GM23338 (cell line): ENCODE data around the gene ORM1. TPM values are rescaled to one million over a fixed set of nuclear protein-coding genes. Genes with fewer than 3 reads are reported as not detected.

ENCODE experiments used
- ATAC-seq: fragments of 200-7000 bp; cut with Tn5 transposase; 3 replicates; pipeline ENCODE4 v1.9.1; 2020
- DNase-seq: peaks from one replicate; pipeline ENCODE4 v3.0.0-alpha.2; 2015; ENCODE audit warnings: low spot score
- H2AFZ ChIP-seq: fragments of 200-600 bp; sonication (generic); 2 replicates; pipeline ENCODE4 v1.8.0; 2016; ENCODE audit warnings: antibody characterized with exemption, mild to moderate bottlenecking, moderate library complexity
- H3F3A ChIP-seq: fragments of 200-600 bp; sonication (generic); replicated peaks from 2 replicates; pipeline ENCODE4 v1.8.0; 2017; ENCODE audit warnings: antibody characterized with exemption, mixed run types, low read depth
- H3K27ac ChIP-seq: fragments of 200-600 bp; sonication (generic); 2 replicates; pipeline ENCODE4 v1.6.1; 2016; ENCODE audit warnings: low read depth
- H3K27me3 ChIP-seq: fragments of 200-600 bp; sonication (generic); 2 replicates; pipeline ENCODE4 v1.8.0; 2016; ENCODE audit warnings: mild to moderate bottlenecking, mixed run types, moderate library complexity; ENCODE audit not compliant: insufficient read depth
- H3K36me3 ChIP-seq: fragments of 200-600 bp; sonication (generic); 2 replicates; pipeline ENCODE4 v1.8.0; 2016; ENCODE audit warnings: mild to moderate bottlenecking; ENCODE audit not compliant: insufficient read depth
- H3K4me1 ChIP-seq: fragments of 200-600 bp; sonication (generic); 2 replicates; pipeline ENCODE4 v1.8.0; 2016; ENCODE audit warnings: mild to moderate bottlenecking, moderate library complexity; ENCODE audit not compliant: insufficient read depth
- H3K4me2 ChIP-seq: fragments of 200-600 bp; sonication (generic); 2 replicates; pipeline ENCODE4 v1.7.1; 2017; ENCODE audit warnings: mixed run types
- H3K4me3 ChIP-seq: fragments of 200-600 bp; sonication (generic); 2 replicates; pipeline ENCODE4 v1.6.1; 2016; ENCODE audit warnings: mixed run types
- H3K79me2 ChIP-seq: fragments of 200-600 bp; sonication (generic); replicated peaks from 2 replicates; pipeline ENCODE4 v1.8.0; 2017; ENCODE audit warnings: mild to moderate bottlenecking; ENCODE audit not compliant: insufficient read depth
- H3K9me2 ChIP-seq: fragments of 200-600 bp; sonication (generic); 2 replicates; pipeline ENCODE4 v1.8.0; 2017; ENCODE audit not compliant: insufficient read depth
- H4K20me1 ChIP-seq: fragments of 200-600 bp; sonication (generic); replicated peaks from 2 replicates; pipeline ENCODE4 v1.8.0; 2017; ENCODE audit warnings: mild to moderate bottlenecking; ENCODE audit not compliant: insufficient read depth
- H3K27ac Mint-ChIP-seq: 2 replicates; pipeline ENCODE4 v1.8.0; 2020; ENCODE audit warnings: inconsistent platforms, mild to moderate bottlenecking, moderate library complexity, mixed read lengths
- H3K27me3 Mint-ChIP-seq: 3 replicates; pipeline ENCODE4 v1.8.0; 2022; ENCODE audit warnings: low read depth, mild to moderate bottlenecking, moderate library complexity, mixed read lengths, inconsistent platforms; ENCODE audit not compliant: insufficient read depth, poor library complexity
- H3K36me3 Mint-ChIP-seq: 3 replicates; pipeline ENCODE4 v1.8.0; 2021; ENCODE audit warnings: low read depth, mild to moderate bottlenecking, inconsistent platforms, moderate library complexity, mixed read lengths
- H3K4me1 Mint-ChIP-seq: 3 replicates; pipeline ENCODE4 v1.8.0; 2020; ENCODE audit warnings: mild to moderate bottlenecking, inconsistent platforms, mixed read lengths
- H3K4me3 Mint-ChIP-seq: 3 replicates; pipeline ENCODE4 v1.8.0; 2021; ENCODE audit warnings: moderate library complexity, mild to moderate bottlenecking, inconsistent platforms, mixed read lengths
- H3K9me3 Mint-ChIP-seq: 3 replicates; pipeline ENCODE4 v1.8.0; 2020; ENCODE audit warnings: moderate library complexity, mild to moderate bottlenecking, inconsistent platforms, mixed read lengths
- CREB1 ChIP-seq: fragments of 250-450 bp; sonication (Bioruptor Pico); IDR thresholded peaks from 2 replicates; pipeline ENCODE4 v1.5.0; 2020; ENCODE audit warnings: low read depth, mild to moderate bottlenecking, moderate library complexity
- CTCF ChIP-seq, 2 experiments: fragments of 200-600 bp in 1 of 2; sonication (generic) in 1 of 2; conservative IDR thresholded peaks; 2 replicates each; pipeline versions ENCODE4 v1.5.1 to v1.6.1; 2016 to 2017; ENCODE audit warnings: antibody characterized with exemption in 2 of 2, low read depth in 2 of 2, mild to moderate bottlenecking in 2 of 2, moderate library complexity in 1 of 2
- ETS1 ChIP-seq: IDR thresholded peaks from 2 replicates; pipeline ENCODE4 v1.6.1; 2016; ENCODE audit warnings: antibody characterized with exemption
- EZH2 ChIP-seq: fragments of 200-600 bp; sonication (generic); IDR thresholded peaks from one replicate; pipeline ENCODE4 v1.8.0; 2017; ENCODE audit warnings: antibody characterized with exemption, mild to moderate bottlenecking, low read depth; ENCODE audit not compliant: unreplicated experiment
- EZH2phosphoT487 ChIP-seq: fragments of 200-600 bp; sonication (generic); IDR thresholded peaks from one replicate; pipeline ENCODE4 v1.8.1; 2018; ENCODE audit warnings: antibody characterized with exemption; ENCODE audit not compliant: unreplicated experiment
- JUNB ChIP-seq: IDR thresholded peaks from one replicate; pipeline ENCODE4 v1.6.1; 2016; ENCODE audit warnings: antibody characterized with exemption; ENCODE audit not compliant: unreplicated experiment
- NANOG ChIP-seq: IDR thresholded peaks from 2 replicates; pipeline ENCODE4 v1.6.1; 2016; ENCODE audit warnings: antibody characterized with exemption, borderline replicate concordance
- POLR2AphosphoS5 ChIP-seq: IDR thresholded peaks from 2 replicates; pipeline ENCODE4 v1.6.1; 2016; ENCODE audit warnings: antibody characterized with exemption, low read depth
- STAT1 ChIP-seq: IDR thresholded peaks from one replicate; pipeline ENCODE4 v1.6.1; 2016; ENCODE audit warnings: antibody characterized with exemption; ENCODE audit not compliant: unreplicated experiment
- ZNF114 ChIP-seq: fragments of 250-450 bp; sonication (Bioruptor Pico); IDR thresholded peaks from 2 replicates; pipeline ENCODE4 v1.5.0; 2020; ENCODE audit warnings: mild to moderate bottlenecking, moderate library complexity
- ZNF331 ChIP-seq: fragments of 250-450 bp; sonication (Bioruptor Pico); IDR thresholded peaks from 2 replicates; pipeline ENCODE4 v1.5.0; 2020; ENCODE audit warnings: low read depth, mild to moderate bottlenecking, moderate library complexity
- ZNF462 ChIP-seq: fragments of 250-450 bp; sonication (Bioruptor Pico); IDR thresholded peaks from 2 replicates; pipeline ENCODE4 v1.5.0; 2020; ENCODE audit warnings: mild to moderate bottlenecking, moderate library complexity
- polyA plus RNA-seq: library from polyadenylated mRNA; unstranded; fragments of >200 nt; fragmentation: Nextera tagmentation; extraction: Ambion mirVana; gene quantifications from 2 replicates; pipeline ENCODE4 v1.2.1, GENCODE V29; 2016
- total RNA-seq: library from RNA; depleted of rRNA; stranded (reverse); fragments of >200 nt; shearing (Covaris generic); gene quantifications from 2 replicates; pipeline ENCODE4 v1.2.3, GENCODE V29; 2014
- TF ChIP-seq, protein P1 (sequence below): IDR thresholded peaks from one replicate; pipeline ENCODE4 v1.6.1; 2018; ENCODE audit warnings: antibody characterized with exemption; ENCODE audit not compliant: unreplicated experiment

Gene ORM1
- total and polyA plus RNA-seq, 2 experiments from 2014 or later = not detected

- Histone ChIP-seq H3K9me2 (no peaks in the 10 kb centered on the region), H3F3A (no peaks in the 10 kb centered on the region), H3K4me2 (no peak overlapping the region), H3K79me2 (no peaks in the 10 kb centered on the region), H3K4me1 (no peaks in the 10 kb centered on the region), H3K4me3 (no peak overlapping the region), H2AFZ (no peak overlapping the region), H3K27ac (no peak overlapping the region), H4K20me1 (no peaks in the 10 kb centered on the region), H3K36me3 (no peaks in the 10 kb centered on the region), H3K27me3 (no peaks in the 10 kb centered on the region)
- Mint-ChIP-seq H3K4me3 (no peak overlapping the region), H3K27me3 (peaks cover 10% of the 10 kb centered on the region), H3K27ac (no peak overlapping the region), H3K4me1 (peaks cover 6% of the 10 kb centered on the region; the same call in 2 of the 3 replicates), H3K36me3 (no peaks in the 10 kb centered on the region; the same call in 2 of the 3 replicates), H3K9me3 (no peaks in the 10 kb centered on the region)
- ATAC-seq = no peak
- DNase-seq = no peak
- TF ChIP-seq ZNF331 (CRISPR knock-in tag) (no peak), ZNF114 (CRISPR knock-in tag) (no peak), CTCF (conservative IDR thresholded peaks at IDR 0.05; ENCODE audit: low read depth in 2 of 2) (no peak), NANOG (no peak), ETS1 (no peak), JUNB (no peak), ZNF462 (CRISPR knock-in tag) (no peak), EZH2 (no peak), STAT1 (no peak), CREB1 (no peak), EZH2phosphoT487 (no peak), POLR2AphosphoS5 (no peak)
- TF ChIP-seq, protein P1, sequence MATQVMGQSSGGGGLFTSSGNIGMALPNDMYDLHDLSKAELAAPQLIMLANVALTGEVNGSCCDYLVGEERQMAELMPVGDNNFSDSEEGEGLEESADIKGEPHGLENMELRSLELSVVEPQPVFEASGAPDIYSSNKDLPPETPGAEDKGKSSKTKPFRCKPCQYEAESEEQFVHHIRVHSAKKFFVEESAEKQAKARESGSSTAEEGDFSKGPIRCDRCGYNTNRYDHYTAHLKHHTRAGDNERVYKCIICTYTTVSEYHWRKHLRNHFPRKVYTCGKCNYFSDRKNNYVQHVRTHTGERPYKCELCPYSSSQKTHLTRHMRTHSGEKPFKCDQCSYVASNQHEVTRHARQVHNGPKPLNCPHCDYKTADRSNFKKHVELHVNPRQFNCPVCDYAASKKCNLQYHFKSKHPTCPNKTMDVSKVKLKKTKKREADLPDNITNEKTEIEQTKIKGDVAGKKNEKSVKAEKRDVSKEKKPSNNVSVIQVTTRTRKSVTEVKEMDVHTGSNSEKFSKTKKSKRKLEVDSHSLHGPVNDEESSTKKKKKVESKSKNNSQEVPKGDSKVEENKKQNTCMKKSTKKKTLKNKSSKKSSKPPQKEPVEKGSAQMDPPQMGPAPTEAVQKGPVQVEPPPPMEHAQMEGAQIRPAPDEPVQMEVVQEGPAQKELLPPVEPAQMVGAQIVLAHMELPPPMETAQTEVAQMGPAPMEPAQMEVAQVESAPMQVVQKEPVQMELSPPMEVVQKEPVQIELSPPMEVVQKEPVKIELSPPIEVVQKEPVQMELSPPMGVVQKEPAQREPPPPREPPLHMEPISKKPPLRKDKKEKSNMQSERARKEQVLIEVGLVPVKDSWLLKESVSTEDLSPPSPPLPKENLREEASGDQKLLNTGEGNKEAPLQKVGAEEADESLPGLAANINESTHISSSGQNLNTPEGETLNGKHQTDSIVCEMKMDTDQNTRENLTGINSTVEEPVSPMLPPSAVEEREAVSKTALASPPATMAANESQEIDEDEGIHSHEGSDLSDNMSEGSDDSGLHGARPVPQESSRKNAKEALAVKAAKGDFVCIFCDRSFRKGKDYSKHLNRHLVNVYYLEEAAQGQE = no peak
Measured at GRCh38 chr9:114327749-114328148, 4.9 kb downstream of the ORM1 start.
